ENCODE measurements around the gene HIVEP2.
A peak's percentile ranks its signal among the peaks of the same experiment; 100 is the strongest.

Gene HIVEP2

GRCh38 chr6:142854589-142855488, 90.1 kb downstream of the HIVEP2 start:
- H3K36me3 ChIP-seq = no peaks in the 10 kb centered on the region
- no peak for TF ChIP-seq CTCF (IDR thresholded peaks at IDR 0.05)
- no peak overlapping the region for H3K4me3 ChIP-seq
- no peak overlapping the region for H3K27ac ChIP-seq
- no peaks in the 10 kb centered on the region for H3K27me3 ChIP-seq
- intact Hi-C loops (cut with DNase I; ENCODE audit: low total_unique reads) = no loop called here
- DNase-seq = no peak
- H3K4me1 ChIP-seq = peaks cover 0 to 32% (median 5%) of the 10 kb centered on the region in 4 donors
- H3K9me3 ChIP-seq = no peaks in the 10 kb centered on the region

GRCh38 chr6:142853244-142854180, 91.5 kb downstream of the HIVEP2 start:
- H3K9me3 ChIP-seq = no peaks in the 10 kb centered on the region

GRCh38 chr6:142851601-142852000, 93.4 kb downstream of the HIVEP2 start:
- H3K27ac ChIP-seq = peak overlapping the region; percentile 10 to 11
- no peaks in the 10 kb centered on the region for H3K9me3 ChIP-seq
- H3K4me3 ChIP-seq = no peak overlapping the region
- intact Hi-C loops (cut with DNase I; ENCODE audit: low total_unique reads) = no loop called here
- no peak for DNase-seq
- H3K27me3 ChIP-seq = no peaks in the 10 kb centered on the region
- peaks cover 0 to 61% (median 21%) of the 10 kb centered on the region in 4 donors for H3K4me1 ChIP-seq
- no peak for TF ChIP-seq CTCF (IDR thresholded peaks at IDR 0.05)
- H3K36me3 ChIP-seq = no peaks in the 10 kb centered on the region

More at GRCh38 chr6:142853244-142854180, 91.5 kb downstream of the HIVEP2 start:
- H3K27ac ChIP-seq = no peak overlapping the region
- H3K4me3 ChIP-seq = no peak overlapping the region
- H3K4me1 ChIP-seq = peaks cover 0 to 42% (median 8%) of the 10 kb centered on the region in 4 donors
- H3K36me3 ChIP-seq = no peaks in the 10 kb centered on the region
- H3K27me3 ChIP-seq = no peaks in the 10 kb centered on the region
- intact Hi-C loops (cut with DNase I; ENCODE audit: low total_unique reads) = no loop called here
- DNase-seq = no peak
- TF ChIP-seq CTCF (IDR thresholded peaks at IDR 0.05) = no peak

- H3K27ac ChIP-seq = peak overlapping the region; percentile 10 to 11
- no peaks in the 10 kb centered on the region for H3K9me3 ChIP-seq
- no peak for TF ChIP-seq CTCF (IDR thresholded peaks at IDR 0.05)
- no peak for DNase-seq
- no peaks in the 10 kb centered on the region for H3K36me3 ChIP-seq
- no peak overlapping the region for H3K4me3 ChIP-seq
- intact Hi-C loops (cut with DNase I; ENCODE audit: low total_unique reads) = no loop called here
- H3K4me1 ChIP-seq = peaks cover 0 to 68% (median 29%) of the 10 kb centered on the region in 4 donors
- H3K27me3 ChIP-seq = no peaks in the 10 kb centered on the region
Observed at GRCh38 chr6:142850679-142851423, 94.1 kb downstream of the HIVEP2 start.

- H3K4me3 ChIP-seq = no peak overlapping the region
- no peaks in the 10 kb centered on the region for H3K27me3 ChIP-seq
- H3K27ac ChIP-seq = no peak overlapping the region
- TF ChIP-seq CTCF (IDR thresholded peaks at IDR 0.05) = no peak
- no peaks in the 10 kb centered on the region for H3K36me3 ChIP-seq
- H3K4me1 ChIP-seq = peaks cover 0 to 77% (median 41%) of the 10 kb centered on the region in 4 donors
- H3K9me3 ChIP-seq = no peaks in the 10 kb centered on the region
- intact Hi-C loops (cut with DNase I; ENCODE audit: low total_unique reads) = loop anchor here (5.0 kb wide), 1 partner anchor 33 kb away; no protein-coding TSS in a partner anchor
- DNase-seq = no peak
Observed at GRCh38 chr6:142848976-142849375, 96.0 kb downstream of the HIVEP2 start.

Data from tibial artery (tissue), 4 donors.